Gastroesophageal sphincter (tissue), 4 donors: Measurements from ENCODE around the gene UGT1A3. TPM values are rescaled to one million over a fixed set of nuclear protein-coding genes. Genes with fewer than 3 reads are reported as not detected.

Experiments used
- ATAC-seq: fragments of 150-250 bp; one replicate; pipeline ENCODE4 v1.9.1; 2016; ENCODE audit warnings: mild to moderate bottlenecking, moderate library complexity
- H3K27ac ChIP-seq, 4 donors: fragments of 200-600 bp; sonication (generic) in 3 of 4; 1 replicate in 3 of 4; 2 replicates in 1 of 4; pipeline ENCODE4 v1.5.1; 2016 to 2019
- H3K27me3 ChIP-seq: fragments of 200-600 bp; sonication (generic); one replicate; pipeline ENCODE4 v1.5.1; 2019
- H3K36me3 ChIP-seq, 2 donors: fragments of 200-600 bp; sonication (generic); one replicate each; pipeline ENCODE4 v1.5.1; 2019; ENCODE audit warnings: control low read depth in 1 of 2
- H3K4me1 ChIP-seq, 3 donors: fragments of 200-600 bp; sonication (generic); 1 replicate in 2 of 3; 2 replicates in 1 of 3; pipeline ENCODE4 v1.5.1; 2016 to 2019; ENCODE audit warnings: control low read depth in 2 of 3
- H3K4me3 ChIP-seq, 2 donors: fragments of 200-600 bp; sonication (generic); one replicate each; pipeline ENCODE4 v1.5.1; 2019; ENCODE audit warnings: mild to moderate bottlenecking in 1 of 2, moderate library complexity in 1 of 2
- H3K9me3 ChIP-seq, 3 donors: fragments of 200-600 bp; sonication (generic); one replicate each; pipeline ENCODE4 v1.5.1; 2017 to 2019; ENCODE audit warnings: control low read depth in 2 of 3
- EP300 ChIP-seq: sonication (generic); formaldehyde crosslinking; IDR thresholded peaks from one replicate; pipeline ENCODE4 v1.6.1; 2017; ENCODE audit warnings: antibody characterized with exemption, mild to moderate bottlenecking
- POLR2A ChIP-seq, 2 donors: fragments of 450-650 bp; IDR thresholded peaks; one replicate each; pipeline ENCODE4 v1.6.1; 2017; ENCODE audit warnings: antibody characterized with exemption in 2 of 2, mild to moderate bottlenecking in 2 of 2, moderate library complexity in 1 of 2
- POLR2AphosphoS5 ChIP-seq: sonication (generic); formaldehyde crosslinking; IDR thresholded peaks from one replicate; pipeline ENCODE4 v1.6.1; 2017; ENCODE audit warnings: antibody characterized with exemption
- WGBS, 2 donors: methylation state at CpG; one replicate each; pipeline ENCODE4 v1.1.5; 2018; ENCODE audit warnings: low coverage in 1 of 2; 5-methylcytosine and 5-hydroxymethylcytosine counted together
- total RNA-seq, 4 donors: library from RNA; depleted of rRNA; stranded (reverse); fragments of >200 nt; gene quantifications; one replicate each; pipeline ENCODE4 v1.1.0, GENCODE V29; 2016
- TF ChIP-seq, protein P1 (sequence below), 4 experiments: fragments of 200-600 bp in 2 of 4; fragments of 450-650 bp in 2 of 4; sonication (generic) in 1 of 4; IDR thresholded peaks; one replicate each; pipeline ENCODE4 v1.5.1; 2017 to 2019; ENCODE audit warnings: antibody characterized with exemption in 4 of 4, mild to moderate bottlenecking in 2 of 4, moderate library complexity in 2 of 4

The UGT1A3 gene
- total RNA-seq, 4 donors from 2014 or later = not detected

DNA sequence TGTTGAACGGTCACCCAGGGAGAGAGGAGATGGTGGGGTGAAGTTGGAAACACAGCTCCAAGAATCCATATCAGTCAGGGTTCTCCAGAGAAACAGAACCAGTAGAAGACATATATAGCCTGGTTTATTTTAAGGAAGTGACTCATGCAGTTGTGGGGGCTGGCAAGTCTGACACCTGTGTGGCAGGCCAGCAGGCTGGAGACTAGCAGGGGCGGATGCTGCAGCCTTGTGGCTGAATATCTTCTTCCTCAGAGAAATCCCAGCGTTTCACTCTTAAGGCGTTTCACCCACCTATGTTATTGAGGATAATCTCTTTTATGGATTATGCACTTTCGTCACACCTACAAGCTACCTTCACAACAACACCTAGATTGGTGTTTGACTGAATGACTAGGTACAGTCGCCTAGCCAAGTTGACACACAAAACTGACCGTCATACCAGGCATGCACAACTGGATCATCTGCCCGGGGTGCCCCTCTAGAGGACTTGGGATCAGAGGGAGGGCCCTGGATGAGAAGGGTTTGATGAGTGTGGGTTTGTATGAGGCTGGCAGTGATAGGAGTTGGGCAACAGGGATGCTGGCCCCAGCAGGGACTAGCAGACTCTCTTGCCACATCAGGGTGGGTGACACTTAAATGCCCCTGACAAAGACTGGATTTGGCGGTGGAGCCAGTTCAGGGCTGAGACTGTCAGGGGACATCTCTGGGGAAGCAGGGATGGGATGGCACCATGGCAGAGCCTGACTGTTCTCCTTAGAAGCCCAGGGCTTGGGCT lies 72.7 kb downstream of the UGT1A3 start:
- Histone ChIP-seq H3K36me3 (no peaks in the 10 kb centered on the region), H3K27me3 (peaks cover 13% of the 10 kb centered on the region), H3K27ac (no peak overlapping the region), H3K9me3 (no peaks in the 10 kb centered on the region), H3K4me1 (no peaks in the 10 kb centered on the region), H3K4me3 (no peak overlapping the region)
- WGBS, 2 donors = 66 to 70% methylated on average over 2 to 8 of the region's 9 CpGs
- TF ChIP-seq POLR2A (IDR thresholded peaks at IDR 0.05) = no peak
- TF ChIP-seq, protein P1, sequence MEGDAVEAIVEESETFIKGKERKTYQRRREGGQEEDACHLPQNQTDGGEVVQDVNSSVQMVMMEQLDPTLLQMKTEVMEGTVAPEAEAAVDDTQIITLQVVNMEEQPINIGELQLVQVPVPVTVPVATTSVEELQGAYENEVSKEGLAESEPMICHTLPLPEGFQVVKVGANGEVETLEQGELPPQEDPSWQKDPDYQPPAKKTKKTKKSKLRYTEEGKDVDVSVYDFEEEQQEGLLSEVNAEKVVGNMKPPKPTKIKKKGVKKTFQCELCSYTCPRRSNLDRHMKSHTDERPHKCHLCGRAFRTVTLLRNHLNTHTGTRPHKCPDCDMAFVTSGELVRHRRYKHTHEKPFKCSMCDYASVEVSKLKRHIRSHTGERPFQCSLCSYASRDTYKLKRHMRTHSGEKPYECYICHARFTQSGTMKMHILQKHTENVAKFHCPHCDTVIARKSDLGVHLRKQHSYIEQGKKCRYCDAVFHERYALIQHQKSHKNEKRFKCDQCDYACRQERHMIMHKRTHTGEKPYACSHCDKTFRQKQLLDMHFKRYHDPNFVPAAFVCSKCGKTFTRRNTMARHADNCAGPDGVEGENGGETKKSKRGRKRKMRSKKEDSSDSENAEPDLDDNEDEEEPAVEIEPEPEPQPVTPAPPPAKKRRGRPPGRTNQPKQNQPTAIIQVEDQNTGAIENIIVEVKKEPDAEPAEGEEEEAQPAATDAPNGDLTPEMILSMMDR (IDR thresholded peaks at IDR 0.05) = no peak
- no peak for TF ChIP-seq POLR2AphosphoS5
- no peak for TF ChIP-seq EP300
- ATAC-seq = no peak

DNA sequence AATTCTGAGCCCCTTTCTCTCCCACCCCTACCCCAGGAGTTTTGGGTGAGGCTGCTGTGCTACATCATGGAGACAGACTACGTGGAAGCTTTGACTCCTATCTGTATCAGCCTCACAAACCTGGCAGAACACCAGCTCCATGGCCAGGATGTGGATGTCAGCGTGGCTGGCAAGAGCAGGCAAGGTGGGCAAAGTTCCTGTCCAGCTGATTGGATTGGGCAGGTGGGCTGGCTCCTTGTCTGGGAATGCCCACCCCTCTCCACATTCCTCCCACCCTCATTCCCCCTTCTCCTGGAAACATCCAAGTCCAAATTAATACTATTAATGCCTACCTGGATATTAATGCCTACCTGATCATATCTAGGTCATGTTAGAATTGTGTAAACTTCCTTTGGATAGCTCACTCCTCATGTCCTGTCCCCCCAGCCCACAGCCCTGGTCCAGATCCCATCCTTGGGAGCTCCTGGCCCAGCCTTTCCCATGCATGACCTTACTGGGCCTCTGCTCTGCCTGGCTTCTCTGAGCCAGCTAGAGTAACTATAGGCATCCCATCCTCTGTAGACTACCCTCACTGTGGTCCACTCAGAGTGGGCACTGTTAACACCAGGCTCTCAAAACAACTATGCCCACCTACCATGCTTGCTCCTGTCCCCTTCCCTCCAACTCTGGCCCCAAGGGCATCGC lies 73.4 kb downstream of the UGT1A3 start:
- H3K4me3 ChIP-seq = no peak overlapping the region
- 58 to 86% methylated on average over 1 to 2 of the region's 3 CpGs for WGBS, 2 donors
- H3K4me1 ChIP-seq = no peaks in the 10 kb centered on the region
- H3K27ac ChIP-seq = no peak overlapping the region
- no peaks in the 10 kb centered on the region for H3K9me3 ChIP-seq
- no peaks in the 10 kb centered on the region for H3K36me3 ChIP-seq
- peaks cover 13% of the 10 kb centered on the region for H3K27me3 ChIP-seq
- ATAC-seq = no peak
- TF ChIP-seq POLR2A (IDR thresholded peaks at IDR 0.05) (no peak), EP300 (no peak), POLR2AphosphoS5 (no peak)
- TF ChIP-seq, protein P1 (IDR thresholded peaks at IDR 0.05) = no peak

DNA sequence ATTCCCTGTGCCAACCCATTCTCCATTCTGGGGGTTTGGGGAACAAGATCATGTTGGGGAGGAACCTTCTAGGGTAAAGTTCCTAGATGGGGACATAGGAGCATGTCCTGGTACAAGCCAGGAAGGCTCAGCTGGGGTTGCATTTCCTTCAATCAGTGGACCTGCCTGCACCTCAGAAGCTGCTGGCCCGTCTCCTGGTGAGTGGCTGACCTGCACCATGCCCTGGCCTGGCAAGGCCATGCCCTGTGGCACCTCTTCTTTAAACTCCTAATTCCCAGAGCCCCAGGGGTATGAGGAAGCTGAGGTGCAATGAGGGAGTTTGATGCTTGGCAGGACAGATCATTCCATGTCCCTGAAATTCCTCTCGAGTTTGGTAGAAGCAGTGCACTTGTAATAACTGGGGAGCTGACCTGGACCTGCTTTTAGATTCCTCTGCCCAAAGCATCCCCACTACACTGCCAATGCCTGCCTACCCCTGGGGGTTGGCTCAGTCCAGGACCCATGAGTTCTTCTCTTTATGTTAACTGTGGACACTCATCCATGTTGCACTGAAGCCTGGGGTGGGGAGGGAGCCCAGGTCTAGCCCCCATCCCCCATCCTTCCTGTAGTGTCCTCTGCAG lies 74.6 kb downstream of the UGT1A3 start:
- WGBS, 2 donors = no CpG with 5 or more reads among the region's 2 CpGs
- ATAC-seq = no peak

DNA sequence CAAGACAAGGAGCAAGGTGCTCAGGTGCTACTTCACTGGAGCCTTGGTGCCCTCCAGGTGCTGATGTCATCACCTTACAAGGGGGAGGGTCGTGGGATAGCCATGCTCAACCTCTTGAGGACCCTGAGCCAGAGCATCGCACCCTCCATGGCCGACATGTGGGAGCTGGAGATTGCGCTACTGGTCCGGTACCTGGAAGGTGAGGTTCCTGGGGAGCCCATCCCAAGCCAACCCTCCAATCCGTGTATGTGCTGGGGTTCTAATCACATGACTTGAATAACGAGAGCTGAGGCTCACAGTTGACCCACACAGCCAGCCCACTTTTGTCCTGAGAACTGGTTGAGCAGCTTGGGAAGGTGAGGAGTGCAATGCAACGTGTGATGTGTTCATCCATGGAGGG lies 75.2 kb downstream of the UGT1A3 start:
- Histone ChIP-seq H3K4me1 (no peaks in the 10 kb centered on the region), H3K4me3 (no peak overlapping the region), H3K27ac (no peak overlapping the region), H3K27me3 (peaks cover 30% of the 10 kb centered on the region), H3K9me3 (no peaks in the 10 kb centered on the region), H3K36me3 (no peaks in the 10 kb centered on the region)
- ATAC-seq = no peak
- 43% methylated on average over 2 of the region's 8 CpGs; no CpG with 5 or more reads in 1 of the 2 donors for WGBS, 2 donors
- TF ChIP-seq EP300 = no peak
- TF ChIP-seq POLR2AphosphoS5 = no peak
- no peak for TF ChIP-seq POLR2A (IDR thresholded peaks at IDR 0.05)
- TF ChIP-seq, protein P1 (IDR thresholded peaks at IDR 0.05) = no peak

More for the DNA sequence above, 74.6 kb downstream of the UGT1A3 start:
- Histone ChIP-seq H3K36me3 (no peaks in the 10 kb centered on the region), H3K9me3 (no peaks in the 10 kb centered on the region), H3K4me1 (no peaks in the 10 kb centered on the region), H3K4me3 (no peak overlapping the region), H3K27ac (no peak overlapping the region), H3K27me3 (peaks cover 24% of the 10 kb centered on the region)
- TF ChIP-seq, protein P1 (IDR thresholded peaks at IDR 0.05) = no peak
- TF ChIP-seq POLR2AphosphoS5 (no peak), EP300 (no peak), POLR2A (IDR thresholded peaks at IDR 0.05) (no peak)
